Activated CD4-positive, alpha-beta T cell treated with anti-CD3 and anti-CD28 coated beads, Interleukin-2, amount 50 U/mL, for 16 hours (primary cell): Measurements from ENCODE around the gene BPIFB1.

ENCODE experiments used
- DNase-seq: peaks from one replicate; pipeline ENCODE4 v3.0.0-alpha.2; 2020

The BPIFB1 gene

DNA sequence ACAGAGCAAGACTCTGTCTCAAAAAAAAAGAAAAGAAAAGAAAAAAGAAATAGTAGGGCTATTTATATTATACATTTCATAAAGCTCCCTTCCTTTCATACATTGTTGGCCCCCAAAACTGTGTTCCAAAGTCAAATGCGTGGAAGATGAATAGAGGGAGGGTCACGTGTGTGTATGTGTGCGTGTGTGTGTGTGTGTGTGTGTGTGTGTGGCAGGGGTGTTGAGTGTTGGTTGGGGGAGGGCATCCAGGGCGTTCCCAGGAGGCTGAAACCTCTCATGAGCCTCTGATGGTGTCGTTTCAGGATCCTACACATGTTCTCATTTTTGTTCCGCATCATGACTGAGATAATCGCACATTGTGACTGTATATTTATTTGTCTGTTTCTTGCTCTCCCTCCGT is 7.8 kb upstream of the BPIFB1 start:
- DNase-seq: no peak

DNA sequence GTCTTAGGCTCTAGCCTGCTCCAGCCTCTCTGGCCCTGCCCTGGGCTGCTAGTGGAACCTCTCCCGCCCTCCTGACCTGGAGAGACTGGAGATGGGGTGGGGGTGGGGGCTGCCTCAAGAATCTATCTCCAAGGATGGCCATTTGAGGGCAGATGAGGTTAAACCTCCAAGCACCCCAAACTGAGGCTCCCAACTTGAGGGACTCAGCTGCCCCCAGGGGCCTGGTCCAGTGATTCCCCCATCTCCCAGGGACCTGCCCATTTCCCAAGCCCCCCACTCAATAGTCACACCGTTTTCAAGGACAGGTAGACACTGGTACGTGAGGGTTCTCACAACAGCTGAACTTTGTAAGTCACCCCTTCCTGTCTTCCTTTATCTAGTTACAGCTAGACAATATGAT is 7.1 kb upstream of the BPIFB1 start:
- no peak for DNase-seq

DNA sequence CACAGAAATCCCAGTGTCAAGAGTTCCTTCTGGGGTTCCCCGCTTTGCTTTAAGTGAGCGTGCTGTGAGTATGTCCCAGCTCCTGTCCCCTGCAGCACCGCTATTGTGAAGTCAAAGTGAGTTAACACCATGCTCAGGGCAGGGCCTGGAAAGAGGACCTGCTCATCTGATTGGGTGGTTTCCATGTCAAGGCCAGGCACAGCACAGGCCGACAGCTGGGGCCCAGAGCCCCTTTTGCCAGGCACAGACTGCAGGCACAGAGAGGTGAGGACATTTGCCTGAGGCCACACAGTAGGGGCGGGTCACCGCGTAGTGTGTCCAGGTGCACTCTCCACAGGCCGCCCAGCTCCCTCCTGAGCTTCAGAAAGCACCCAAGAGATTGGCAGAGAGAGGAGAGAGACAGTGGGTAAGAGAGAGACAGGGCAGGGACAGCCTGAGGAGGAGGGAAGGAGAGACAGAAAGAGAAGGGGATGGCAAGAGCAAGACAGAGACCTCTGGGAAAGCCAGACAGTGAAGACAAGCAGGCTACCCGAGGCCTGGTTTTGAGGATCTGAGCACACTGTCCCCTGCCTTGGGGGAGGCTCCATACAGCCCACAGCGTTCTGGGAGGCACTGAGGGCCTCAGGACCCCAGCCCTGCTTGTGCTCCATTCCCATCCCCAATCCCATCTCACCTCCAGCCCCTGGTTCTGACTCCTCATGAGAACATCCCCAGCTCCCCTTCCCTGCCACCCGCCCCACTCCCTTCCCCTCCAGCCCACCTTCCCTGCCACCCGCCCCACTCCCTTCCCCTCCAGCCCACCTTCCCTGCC is 6.5 kb upstream of the BPIFB1 start:
- DNase-seq: no peak

DNA sequence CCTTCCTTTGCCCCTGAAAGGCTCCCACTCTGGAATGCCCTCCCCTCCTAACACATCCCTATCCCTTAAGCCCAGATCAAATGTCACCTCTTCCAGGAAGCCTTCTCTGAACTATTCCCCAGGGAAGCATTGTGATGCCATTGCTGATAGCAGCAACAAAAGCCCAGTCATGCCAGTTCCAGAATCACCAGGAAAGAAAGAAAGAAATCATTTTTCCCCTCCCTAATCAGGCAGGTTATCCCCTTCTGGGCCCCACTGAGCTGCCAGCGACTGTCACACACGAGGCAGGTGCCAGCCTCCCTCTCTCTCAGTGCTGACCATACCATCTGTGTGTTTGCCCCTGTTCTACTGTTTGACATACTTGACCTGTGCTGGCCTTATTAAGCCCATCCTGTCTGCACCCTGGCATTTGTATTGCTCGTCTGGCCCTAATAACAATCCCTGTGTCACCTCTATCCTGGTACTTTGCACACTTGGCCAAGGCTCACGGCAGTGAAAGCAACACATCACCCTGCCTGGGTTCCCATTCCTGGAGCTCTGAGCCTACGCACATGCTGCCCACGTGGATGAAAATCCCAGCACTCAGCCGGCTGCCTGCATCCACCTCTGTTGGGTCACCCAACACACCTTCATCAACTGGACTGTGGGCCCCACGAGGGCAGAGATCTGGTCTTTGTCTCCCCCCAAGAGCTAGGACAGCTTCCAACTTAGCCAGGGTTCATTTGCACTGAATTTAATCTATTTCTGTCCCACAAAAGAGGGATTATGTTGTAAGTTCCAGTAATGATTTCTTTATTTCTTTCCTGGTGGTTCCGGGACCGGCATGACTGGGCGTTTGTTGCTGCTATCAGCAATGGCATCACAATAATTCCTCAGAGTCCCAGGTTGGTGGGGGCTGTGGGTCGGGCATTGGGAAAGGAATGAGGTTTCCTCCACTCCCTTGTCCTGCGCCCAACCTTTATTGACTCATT is 5.3 kb upstream of the BPIFB1 start:
- DNase-seq: no peak

DNA sequence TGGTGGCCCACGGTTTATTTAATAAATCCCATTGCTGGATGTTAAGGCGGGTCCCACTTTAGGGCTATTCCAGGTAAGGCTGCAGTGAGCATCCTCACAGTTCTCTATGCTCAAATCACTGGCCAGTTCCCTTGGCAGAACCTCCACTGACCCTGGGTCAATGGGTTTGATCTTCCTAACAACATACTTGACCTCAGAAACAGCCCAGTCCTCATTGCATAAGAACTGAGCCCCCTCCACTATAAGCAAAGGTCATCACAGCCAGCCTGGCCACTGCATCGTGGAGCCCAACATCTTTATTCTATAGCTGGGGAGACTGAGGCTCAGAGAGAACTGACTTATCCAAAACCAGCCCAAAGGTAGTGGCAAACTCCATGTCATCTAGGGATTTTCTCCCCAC is 4.3 kb upstream of the BPIFB1 start:
- DNase-seq: no peak

DNA sequence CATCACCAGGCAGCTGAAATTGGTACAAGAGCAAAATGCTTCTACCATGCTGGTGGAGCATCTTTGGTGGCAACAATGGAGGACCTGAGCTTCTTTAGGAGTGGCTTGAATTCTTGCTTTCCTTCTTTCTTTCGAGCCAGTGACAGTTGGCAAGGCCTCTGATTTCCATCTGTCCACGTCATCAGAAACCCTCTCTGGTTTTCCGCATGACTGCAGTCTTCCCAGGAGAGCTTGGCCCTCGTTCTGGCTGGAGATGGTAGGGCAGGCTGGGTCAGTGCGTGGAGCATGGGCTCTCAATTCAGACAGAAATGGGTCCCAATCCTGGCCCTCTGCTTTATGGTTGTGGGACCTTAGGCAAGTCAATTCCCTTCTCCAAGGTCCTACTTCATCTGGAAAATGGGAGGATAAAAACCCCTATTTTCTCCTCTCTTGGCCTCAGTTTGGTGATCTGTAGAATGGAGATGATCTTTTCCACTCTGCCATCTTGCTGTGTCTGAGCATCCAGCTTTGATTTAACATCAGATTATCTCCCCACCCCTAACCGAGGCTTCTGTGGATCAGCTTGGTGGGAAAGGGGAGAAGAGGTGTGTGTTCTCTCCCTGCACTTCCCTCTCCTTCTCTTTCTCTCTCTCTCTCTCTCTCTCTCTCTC is 3.6 kb upstream of the BPIFB1 start:
- no peak for DNase-seq

DNA sequence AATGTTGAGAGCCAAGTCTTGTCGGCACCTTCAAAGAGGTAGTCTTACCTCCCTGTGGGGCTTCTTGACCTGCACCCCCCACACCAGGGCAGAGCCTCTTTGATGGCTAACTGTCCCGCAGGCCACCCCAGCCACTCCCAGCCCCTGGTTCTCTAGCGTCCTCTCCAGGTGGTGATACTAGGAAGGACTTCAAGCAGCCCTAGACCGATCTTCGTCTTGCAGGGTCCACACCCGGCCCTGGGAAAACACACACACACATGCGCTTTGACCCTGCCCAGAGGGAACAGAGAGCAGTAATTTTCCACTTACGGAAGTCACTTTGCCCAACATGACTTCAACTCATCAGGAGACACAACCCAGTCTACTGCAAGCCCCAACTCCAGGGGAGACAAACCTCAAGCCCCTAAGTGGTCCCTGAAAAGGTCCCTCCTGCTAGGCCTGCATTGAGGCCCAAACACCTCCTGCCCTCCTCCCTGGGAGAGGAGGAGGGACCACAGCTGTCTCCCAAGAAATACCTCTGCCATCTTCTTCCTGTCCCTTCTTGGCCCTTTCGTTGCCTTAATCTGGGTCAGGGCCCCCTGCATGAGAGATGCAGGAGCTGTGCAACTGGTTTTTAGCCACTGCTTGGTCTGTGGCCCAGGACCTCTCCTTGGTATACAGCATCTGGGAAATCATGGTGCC is 2.9 kb upstream of the BPIFB1 start:
- DNase-seq: no peak

DNA sequence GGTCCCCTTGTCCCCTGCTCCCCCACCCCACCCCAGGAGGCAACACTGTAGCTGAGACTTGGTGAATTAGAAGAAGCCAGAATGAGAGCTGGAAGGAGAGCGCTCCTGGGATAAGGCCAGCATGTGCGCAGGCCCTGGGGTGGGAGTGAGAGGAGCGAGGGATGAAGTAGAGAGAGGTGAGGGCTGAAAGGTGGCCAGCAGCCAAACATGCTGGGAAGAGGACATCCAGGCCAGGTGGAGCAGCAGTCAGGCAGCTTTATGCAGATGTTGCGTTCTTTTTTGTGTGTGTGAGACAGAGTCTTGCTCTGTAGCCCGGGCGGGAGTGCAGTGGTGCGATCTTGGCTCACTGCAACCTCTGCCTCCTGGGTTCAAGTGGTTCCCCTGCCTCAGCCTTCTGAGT is 2.2 kb upstream of the BPIFB1 start:
- DNase-seq: no peak

DNA sequence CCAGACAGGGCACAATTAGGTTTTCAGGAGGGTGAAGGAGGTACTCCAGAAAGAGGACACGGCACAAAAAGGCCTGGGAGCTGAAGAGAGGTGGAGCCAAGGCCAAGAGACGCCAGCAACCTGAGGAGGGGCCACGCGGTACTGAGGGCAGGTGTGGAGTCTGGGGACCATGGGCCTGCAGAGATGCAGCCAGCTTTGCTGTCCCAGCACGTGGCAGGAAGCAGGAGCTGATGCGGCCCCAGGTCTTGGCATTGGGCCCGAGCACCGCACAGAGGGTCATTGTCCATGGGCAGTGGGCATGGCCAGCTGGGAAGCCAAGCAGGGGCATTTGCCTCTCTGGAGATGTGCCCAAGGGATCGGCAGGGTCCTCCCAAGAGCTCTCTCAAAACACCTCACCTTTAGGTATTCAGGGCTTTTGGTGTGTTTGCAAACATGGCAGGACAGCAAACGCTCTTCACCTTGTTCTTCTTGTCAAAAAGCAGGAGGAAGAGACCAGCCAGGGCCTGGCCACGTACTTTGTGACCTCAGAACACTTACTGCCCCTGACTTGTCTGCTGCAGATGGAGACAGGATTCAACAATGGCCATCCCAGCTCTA is 1.4 kb upstream of the BPIFB1 start:
- DNase-seq: no peak

DNA sequence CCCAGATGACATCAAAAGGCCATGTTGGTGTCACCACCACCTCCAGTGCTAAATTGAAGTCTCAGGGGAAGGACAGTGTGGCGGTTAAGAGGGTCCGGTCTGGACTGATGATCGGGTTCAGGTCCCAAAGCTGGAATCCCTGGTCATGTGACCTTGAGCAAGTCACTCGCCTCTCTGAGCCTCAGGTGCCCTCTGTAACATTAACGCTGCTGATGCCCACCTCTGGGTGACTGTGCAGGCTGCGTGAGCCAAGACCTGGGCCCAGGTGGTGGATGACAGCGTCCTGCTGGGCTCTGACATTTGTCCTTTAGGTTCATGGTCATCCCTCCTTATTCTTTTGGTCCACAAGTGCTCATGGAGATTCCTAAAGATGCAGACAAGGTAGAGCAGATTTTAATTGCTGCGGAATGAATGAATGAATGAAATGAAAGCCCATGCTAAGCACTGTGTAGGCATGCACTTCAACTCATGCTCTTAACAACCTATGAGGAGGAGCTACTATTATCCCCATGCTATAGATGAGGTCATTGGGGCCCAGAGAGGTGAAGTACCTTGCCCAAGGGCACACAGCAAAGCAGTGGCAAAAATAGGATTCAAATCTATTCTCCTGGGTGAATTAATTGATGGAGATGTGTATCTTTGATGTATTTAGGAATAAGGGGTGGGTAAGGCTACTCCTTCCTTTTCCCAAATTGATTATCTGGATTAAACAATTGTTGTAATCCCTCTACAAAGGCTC is 649 bp upstream of the BPIFB1 start:
- DNase-seq: no peak

DNA sequence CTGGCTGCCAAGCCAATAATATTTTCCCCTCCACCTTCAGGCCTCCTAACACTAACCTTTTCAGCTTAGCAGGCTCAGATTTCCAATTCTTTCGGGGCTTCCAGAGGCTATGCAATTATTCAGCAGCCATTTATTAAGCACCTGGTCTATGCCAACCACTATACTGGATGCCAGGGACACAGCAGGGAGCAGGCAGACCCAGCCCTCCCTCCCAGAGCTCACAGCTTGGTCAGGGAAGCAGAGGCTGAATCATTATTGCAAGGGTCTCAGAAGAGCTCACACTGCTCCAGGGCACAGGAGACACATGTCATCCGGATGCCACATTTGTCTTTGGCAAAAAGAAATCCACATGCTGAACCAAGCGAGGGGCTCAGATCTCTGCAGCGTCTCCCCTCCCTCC is 1.3 kb downstream of the BPIFB1 start:
- no peak for DNase-seq

DNA sequence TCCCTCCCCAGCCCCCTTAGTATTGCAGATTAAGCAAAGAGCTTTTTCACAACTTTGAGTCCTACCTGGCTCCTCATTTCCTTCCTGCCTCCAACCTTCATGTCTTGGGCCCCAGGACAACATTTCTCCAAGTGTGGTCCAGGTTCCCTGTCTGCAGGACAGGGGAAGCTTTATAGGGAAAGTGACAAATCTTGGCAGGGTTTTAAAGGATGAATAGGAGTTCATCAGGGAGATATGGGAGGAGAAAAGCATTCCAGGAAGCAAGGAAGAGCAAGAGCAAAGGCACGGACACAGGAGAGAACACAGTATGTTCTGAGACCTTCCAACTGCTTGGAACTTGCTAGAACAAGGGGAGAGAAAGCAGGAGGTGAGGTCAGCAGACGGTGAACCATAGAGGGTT is 1.9 kb downstream of the BPIFB1 start:
- no peak for DNase-seq

DNA sequence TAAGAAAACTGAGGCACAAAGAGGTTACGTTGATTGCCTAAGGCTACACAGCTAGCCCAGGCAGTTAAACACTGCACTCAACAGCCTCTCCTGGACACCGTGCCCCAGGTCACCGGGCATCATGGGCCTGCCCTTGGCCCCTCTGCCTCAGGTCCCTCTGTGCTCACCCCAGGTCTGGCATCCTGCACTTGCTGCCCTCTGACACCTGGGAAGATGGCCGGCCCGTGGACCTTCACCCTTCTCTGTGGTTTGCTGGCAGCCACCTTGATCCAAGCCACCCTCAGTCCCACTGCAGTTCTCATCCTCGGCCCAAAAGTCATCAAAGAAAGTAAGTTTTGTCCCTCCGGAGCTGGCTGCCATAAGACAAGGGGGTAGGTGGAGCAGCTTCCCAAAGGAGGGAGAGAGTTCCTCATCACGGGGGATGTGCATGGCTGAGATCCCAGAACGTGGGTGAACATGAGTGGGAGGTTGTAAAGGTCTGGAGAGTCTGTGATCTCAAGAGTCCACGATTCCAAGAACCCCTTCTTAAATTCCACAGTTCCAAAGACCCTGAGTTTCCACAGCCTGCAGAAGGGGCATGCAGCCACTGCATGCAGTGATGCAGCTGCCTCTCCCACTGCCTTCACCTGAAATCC is 3.0 kb downstream of the BPIFB1 start:
- DNase-seq: no peak

DNA sequence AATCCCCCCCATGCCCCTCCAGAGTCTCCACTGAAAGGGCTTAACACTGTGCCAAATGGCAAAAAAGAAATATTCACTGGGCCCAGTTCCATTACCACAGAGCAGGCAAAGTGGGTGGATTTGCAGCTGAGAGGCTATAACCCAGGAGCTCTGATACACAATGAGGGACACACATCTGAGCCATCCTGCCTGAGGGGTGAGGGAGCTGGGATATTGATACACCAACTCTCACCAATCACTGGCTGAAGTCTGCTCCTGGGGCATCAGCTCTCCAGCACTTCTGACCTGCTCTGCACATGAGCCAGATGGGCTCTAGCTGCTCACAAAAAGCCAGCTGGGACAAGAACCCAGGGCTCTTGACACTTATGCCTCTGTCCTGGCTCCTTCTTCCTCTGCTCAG is 4.9 kb downstream of the BPIFB1 start:
- DNase-seq: no peak

DNA sequence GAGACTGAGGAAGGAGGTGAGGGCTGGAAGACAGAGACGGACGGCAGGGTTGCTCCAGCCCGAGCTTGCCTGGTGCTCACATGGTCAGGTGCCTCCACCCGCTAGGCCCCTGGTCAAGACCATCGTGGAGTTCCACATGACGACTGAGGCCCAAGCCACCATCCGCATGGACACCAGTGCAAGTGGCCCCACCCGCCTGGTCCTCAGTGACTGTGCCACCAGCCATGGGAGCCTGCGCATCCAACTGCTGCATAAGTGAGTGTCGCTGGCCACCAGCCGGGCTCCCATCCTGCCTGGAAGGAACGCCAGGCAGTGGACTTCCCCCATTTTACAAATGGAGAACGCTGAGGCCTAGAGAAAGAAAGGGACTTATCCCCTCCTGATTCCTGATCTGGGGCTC is 7.8 kb downstream of the BPIFB1 start:
- DNase-seq: no peak

DNA sequence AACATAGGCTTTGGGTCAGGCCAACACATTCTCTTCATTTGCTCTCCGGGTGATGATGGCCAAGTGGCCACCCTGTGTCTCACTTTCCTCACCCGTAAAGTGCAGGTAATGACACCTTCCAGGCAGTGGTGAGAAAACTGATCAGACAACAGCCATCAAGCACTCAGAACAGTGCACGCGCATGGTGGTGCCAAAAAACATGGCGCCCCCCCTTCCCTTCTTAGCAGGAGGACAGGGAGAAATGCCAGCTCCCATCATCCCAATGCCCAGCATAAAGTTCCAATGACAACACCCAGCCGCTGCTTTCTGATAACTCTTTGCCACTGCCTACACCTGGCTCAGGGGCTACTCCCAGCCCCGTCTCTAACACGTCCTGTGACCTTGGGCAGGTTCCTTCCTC is 8.4 kb downstream of the BPIFB1 start:
- no peak for DNase-seq

DNA sequence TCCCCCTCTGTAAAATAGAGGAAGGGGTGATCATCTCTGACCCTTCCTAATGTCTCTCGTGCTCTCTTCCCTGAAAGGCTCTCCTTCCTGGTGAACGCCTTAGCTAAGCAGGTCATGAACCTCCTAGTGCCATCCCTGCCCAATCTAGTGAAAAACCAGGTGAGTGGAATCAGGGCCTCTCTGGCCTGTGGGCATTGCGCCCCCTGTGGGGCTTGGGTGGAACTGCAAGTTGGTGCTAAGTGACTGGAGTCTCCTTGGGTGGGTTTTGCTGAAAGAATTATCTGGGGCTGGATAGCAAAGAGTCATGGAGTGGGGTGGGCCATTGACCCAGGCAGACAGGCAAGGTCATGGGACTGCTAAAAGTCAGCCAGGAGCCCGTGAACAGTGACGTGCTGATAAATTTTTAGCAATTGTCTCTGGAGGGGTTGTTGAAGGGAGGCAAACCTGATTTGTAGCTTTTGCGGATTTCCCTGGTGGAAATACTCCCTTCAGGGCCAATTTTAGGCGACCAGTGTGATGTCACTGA is 8.9 kb downstream of the BPIFB1 start:
- DNase-seq: peak; percentile 65

DNA sequence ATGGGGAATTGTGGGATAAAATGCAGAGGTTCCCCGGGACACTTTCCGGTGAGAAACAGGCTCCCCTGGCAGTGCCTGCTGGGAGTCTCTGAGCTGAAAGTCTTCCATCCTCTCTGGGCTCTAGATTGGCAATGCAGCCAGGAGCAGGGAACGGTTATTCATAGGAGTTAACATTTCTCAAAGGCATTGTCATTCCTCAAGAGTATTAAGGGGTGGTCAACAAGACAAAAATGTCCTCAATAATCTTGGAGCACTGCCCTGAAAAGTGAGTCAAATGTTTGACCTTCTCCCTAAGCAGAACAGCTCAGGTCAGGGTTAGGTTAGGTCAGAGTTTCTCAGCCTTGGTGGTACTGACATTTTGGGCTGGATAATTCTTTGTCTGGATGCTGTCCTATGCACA is 13.2 kb downstream of the BPIFB1 start:
- DNase-seq: no peak

DNA sequence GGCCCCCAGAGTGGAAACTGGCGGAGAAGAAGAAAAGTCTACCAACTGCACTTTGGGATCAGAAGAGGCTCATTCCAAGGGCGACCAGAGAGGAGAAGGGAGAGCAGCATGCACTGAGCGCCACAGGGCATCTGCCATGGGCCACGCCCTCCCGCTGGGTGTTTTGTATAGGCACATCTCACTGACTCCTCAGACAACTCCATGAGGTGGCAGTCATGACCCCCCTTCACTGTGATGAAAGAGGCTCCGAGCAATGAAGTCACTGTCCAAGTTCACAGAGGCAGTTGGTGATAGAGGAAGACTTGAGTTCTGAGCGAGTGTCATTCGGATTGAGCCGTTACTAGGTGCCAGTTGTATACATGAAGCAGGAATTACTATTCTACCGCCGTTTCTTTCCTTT is 15.4 kb downstream of the BPIFB1 start:
- no peak for DNase-seq

DNA sequence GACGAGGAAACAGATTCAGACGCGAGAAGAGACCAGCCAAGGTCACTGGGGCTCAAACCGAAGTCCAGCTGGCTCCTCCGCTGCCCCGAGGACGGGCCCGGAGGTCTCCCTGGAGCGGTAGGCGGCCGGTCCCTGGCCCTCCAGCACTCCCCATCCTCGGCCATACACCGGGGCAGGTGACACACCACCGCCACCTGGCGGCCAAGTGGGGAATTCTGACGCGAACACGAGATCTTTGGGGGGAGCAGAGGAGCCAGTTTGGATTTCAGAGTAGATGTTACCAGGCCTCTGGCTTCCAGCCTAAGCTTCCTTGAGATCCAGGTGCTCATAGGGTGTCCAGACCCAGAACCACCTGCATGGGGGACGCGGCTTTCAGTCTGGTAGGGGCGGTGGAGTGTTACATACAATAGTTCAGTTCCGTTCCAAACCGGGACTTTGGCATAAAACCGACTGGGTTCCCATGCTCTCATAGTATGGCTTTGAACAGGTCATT is 16.1 kb downstream of the BPIFB1 start:
- peak; percentile 68 for DNase-seq
